ENCODE results near the gene NFKB2.

- no peak for TF ChIP-seq POLR2A (IDR thresholded peaks at IDR 0.05)
- no peak for TF ChIP-seq CTCF (IDR thresholded peaks at IDR 0.05)
Measured at GRCh38 chr10:102435529-102436233, 40.2 kb downstream of the NFKB2 start.

Measured in thyroid gland (tissue), 4 donors.